GM19240 (cell line): ENCODE measurements around the gene FRAS1.
"Not testable (repeated sequence)": the region's sequence is repeated elsewhere in the genome, so short reads cannot be mapped to it uniquely, and the experiment has no call there.

ENCODE experiments used
- DNase-seq: peaks from one replicate; pipeline ENCODE4 v3.0.0; 2011; ENCODE audit warnings: low spot score; ENCODE audit not compliant: insufficient read length

FRAS1 gene

DNA sequence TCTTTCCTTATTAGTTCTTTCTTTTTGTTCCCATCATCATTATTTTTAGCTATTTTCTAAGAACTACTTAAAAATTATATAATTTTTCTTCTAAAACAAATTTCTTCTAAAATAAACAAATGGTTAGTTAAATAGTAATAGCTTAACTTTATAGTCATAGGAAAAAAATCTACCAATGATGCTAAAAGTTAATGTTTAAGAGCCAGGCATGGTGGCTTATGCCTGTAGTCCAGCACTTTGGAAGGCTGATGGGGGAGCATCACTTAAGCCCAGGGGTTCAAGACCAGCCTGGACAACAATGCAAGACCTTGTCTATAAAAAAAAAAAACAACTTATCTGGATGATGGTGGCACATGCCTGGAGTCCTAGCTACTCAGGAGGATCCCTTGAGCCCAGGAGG lies 367.3 kb downstream of the FRAS1 start:
- DNase-seq = no peak

DNA sequence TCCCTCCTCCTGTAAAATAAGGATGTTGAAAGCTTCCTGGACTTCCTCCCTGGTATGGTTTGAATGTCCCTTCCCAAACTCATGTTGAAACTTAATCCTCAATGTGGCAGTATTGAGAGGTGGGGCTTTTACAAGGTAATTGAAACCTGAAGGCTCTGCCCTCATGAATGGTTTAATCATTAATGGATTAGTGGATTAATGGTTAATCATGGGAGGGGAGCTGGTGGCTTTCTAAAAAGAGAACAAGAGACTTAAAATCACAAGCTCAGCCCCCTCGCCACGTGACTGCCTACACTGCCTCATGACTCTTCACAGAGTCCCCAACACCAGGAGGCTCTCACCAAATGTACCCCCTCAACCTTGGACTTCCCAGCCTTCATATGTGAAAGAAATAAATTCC lies 369.8 kb downstream of the FRAS1 start:
- DNase-seq = no peak

DNA sequence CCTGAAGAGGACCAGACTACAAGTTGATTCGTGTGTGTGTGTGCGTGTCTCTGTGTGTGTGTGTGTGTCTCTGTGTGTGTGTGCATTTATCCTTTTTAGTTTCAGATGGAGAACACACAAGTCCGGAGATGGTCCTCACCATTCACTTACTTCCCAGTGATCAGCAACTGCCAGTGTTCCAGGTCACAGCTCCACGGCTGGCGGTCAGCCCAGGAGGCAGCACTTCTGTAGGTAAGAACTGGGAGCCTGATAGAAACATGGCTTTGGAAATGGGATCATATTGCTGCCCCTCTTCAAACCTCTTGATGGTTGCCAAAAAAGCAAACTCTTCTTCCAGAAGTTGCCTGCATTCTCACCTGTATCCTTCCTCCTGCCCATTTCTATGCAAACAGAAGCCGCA lies 371.9 kb downstream of the FRAS1 start:
- DNase-seq = no peak

GRCh38 chr4:78432896-78433295 lies 375.8 kb downstream of the FRAS1 start:
- no peak for DNase-seq

- no peak for DNase-seq
Measured at GRCh38 chr4:78437608-78438088, 380.5 kb downstream of the FRAS1 start.

GRCh38 chr4:78439328-78439727 lies 382.2 kb downstream of the FRAS1 start:
- no peak for DNase-seq

DNA sequence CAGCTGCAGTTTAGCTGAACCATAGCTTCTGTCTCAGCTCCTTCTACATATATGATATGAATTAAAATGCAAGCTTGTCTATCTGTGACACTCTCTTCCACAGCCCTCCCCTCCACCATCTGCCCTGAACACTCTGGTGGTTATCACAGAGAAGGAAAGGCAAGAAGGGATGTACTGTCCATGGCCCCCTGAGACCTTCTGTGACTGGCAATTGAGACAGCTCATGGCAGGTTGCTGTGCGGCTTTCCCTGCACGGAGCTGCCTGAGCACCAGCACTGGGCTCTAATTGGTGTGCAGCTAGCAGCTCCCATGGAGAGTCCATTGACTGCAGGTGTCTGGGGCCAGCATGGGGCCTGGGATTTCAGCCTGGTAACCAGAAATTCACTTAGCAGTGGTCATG lies 384.6 kb downstream of the FRAS1 start:
- DNase-seq = no peak

GRCh38 chr4:78446619-78447018 lies 389.5 kb downstream of the FRAS1 start:
- no peak for DNase-seq

- no peak for DNase-seq
Measured at GRCh38 chr4:78451407-78451806, 394.3 kb downstream of the FRAS1 start.

GRCh38 chr4:78454016-78454415 lies 396.9 kb downstream of the FRAS1 start:
- DNase-seq = no peak

DNA sequence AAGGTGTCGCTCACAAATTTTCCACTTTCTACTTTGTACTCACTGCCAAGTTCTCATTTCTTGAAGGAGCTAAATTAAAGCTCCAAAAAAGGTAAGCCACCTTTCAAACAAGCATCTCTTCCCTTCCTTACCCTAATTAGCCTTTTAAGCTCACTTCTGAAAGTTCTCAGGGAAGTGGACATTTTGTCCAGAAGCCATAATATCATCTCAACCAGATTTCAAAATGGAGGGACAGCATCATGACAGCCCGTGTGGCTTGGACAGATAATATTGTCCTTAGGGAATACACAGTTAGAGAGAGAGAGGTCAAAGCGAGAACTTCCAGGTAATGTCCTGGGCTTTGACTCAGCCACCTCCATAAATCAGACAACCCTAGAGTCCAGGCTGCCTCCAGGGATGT lies 400.6 kb downstream of the FRAS1 start:
- DNase-seq = no peak

DNA sequence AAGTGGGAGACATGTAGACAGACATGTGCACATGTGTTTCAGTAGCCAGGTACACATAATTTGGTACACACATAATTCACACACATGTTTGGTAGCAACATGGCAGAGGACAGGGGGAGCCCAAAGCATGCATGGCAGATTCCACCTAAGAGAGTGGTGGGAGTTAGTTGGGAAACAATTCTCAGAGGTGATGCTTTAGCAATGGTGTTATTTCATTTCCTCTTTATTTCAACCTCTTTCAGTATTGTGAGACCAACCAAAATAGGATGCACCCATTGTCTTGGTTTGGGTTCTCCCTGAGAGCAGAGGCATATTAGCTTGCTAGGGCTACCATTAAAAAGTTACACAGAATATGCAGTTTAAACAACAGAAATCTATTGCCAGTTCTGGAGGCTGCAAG lies 402.2 kb downstream of the FRAS1 start:
- DNase-seq = no peak

GRCh38 chr4:78460368-78460767 lies 403.2 kb downstream of the FRAS1 start:
- no peak for DNase-seq

DNA sequence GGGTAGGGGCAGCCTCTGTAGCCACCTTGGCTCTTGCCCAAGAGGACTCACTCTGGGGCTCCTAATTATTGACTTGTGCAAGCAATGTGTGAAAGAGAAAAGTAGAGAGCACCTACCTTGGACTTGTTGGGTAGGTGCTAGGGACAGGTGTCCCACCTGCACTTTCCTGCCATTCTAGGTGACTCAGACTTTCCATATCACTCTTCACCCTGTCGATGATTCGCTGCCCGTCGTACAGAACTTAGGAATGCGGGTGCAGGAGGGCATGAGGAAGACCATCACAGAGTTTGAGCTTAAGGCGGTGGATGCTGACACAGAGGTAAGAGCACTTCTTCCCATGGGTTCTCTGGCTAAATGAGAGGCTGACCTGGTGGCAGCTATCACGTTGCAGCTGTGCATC lies 407.1 kb downstream of the FRAS1 start:
- no peak for DNase-seq

DNA sequence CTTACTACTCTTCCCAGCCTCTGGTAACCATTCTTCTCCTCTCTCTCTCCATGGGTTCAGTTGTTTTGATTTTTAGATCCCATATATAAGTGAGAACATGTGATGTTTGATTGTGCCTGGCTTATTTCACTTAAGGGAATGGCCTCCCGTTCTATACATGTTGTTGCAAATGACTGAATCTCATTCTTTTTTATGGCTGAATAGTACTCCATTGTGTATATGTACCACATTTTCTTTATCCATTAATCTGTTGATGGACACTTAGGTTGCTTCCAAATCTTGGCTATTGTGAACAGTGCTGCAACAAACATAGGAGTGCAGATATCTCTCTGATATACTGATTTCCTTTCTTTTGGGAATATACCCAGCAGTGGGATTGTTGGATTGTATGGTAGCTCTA lies 410.1 kb downstream of the FRAS1 start:
- not testable (repeated sequence) for DNase-seq

DNA sequence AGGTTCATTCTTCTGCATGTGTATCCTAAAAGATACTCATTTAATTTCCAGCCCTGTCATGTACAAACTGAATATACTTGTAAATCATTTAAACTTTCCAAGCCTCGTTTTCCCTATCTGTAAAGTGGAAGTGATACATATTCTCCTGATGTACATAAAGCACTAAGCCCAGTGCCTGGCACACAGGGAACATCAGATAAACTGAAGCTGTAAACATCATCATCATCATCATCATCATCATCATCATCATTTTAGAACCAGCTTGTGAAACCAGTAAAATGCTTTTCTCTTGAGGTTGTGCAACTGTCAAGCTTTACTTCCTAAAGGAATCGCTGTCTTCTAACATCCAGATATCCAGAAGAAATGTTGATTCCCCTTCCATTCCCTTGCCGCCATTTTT lies 411.1 kb downstream of the FRAS1 start:
- no peak for DNase-seq

DNA sequence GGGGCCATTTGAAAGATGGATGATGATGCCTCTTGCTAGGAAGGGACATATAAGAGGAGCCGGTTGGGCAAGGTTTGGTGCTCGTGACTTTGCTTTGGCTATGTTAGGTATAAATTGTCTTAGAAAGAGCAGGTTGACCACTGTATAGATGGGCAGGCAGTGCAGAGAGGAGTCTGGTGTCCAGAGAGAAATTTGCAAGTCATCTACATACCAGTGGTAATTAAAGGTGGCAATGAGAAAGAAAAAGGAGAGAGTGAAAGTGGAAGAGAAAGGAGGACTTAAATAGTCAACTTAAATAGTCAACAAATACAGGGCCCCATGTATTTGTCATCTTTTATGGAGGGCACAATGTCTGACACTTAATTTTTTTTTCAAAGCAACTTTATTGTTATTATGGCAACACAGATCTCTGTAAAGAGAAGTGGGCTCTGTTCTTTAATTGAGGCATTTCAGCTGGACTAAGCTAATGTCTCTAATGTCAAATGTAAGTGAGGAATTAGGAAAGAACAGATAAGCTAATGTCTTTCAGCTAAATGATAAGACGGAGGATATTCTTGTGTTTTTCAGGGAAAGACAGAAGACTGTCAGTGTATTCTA lies 419.1 kb downstream of the FRAS1 start:
- DNase-seq = no peak

GRCh38 chr4:78477276-78477675 lies 420.2 kb downstream of the FRAS1 start:
- no peak for DNase-seq

DNA sequence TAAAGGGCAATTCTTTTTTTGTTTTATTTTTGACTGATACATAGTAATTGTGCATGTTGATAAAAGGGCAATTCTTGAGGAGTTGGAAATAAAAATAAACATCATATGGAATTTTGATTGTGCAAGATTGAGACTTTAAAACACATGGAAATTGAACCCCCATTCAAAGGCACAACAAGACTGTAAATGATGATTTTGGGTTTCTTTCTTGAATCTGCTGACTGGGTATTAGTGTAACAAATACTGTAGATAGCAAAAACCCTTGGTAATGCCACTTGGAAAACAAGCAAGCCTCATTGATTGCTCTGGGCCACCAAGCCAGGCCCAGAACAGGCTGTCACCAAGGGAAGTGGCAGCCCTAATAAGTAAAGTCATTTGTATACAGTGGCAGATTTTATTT lies 421.4 kb downstream of the FRAS1 start:
- DNase-seq = no peak

DNA sequence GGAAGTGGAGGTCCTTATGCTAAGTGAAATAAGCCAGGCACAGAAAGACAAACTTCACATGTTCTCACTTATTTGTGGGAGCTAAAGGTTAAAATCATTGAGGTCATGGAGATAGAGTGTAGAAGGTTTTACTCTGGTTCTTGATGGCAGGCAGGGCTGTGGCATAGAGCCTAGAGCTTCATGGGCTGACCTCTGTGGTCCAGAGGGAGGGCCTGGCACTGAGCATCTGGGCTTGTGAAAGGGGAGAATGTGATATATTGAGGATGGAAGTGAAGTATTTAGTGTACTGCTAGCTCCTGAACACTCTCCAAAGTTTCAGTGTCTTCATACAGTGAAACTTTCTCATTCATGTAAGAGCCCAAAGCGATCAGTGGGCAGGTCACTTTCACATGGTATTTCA lies 423.2 kb downstream of the FRAS1 start:
- no peak for DNase-seq

GRCh38 chr4:78481180-78481579 lies 424.1 kb downstream of the FRAS1 start:
- no peak for DNase-seq

GRCh38 chr4:78482281-78482680 lies 425.2 kb downstream of the FRAS1 start:
- DNase-seq = no peak

DNA sequence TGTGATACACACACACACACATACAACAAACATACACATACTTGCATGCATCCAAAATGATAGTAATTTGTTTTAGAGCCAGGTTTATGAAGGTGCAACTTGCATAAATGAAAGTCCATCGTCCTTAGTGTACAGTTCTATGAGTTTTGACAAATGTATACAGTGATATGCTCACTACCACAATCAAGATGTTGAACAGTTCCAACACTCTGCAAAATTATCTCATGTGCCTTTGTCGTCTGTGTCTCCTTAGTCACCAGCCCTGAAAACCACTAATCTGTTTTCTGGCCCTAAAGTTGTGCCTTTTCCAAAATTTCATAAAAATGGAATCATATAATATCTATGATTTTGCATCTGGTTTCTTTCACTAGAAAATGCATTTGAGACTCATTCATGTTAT lies 426.7 kb downstream of the FRAS1 start:
- no peak for DNase-seq

DNA sequence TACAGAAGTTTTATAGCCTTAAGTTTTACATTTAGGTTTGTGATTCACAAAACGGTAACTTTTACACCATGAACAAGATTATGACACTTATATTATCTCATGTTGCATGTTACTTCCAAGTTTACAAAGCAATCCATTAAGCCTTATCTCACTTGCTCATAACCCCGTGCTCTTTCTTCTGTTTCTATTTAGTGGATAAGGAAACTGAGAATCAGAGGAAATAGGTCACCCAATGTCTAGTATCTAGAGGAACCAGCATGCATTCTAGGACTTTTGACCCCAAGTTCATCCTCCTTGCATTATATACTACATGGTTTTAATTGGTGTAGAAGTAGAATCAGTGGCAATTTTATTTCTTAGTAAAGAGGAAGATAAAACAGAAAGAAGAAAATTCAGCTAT lies 427.5 kb downstream of the FRAS1 start:
- DNase-seq = no peak
